ENCODE results near the gene GTF2H4.
"Not testable (repeated sequence)": the region's sequence is repeated elsewhere in the genome, so short reads cannot be mapped to it uniquely, and the experiment has no call there.

The GTF2H4 gene

GRCh38 chr6:30907758-30908591 lies at the start of gene GTF2H4:
TSS of gene GTF2H4 (plus strand) at chr6:30908207.
- TF ChIP-seq, protein P1, sequence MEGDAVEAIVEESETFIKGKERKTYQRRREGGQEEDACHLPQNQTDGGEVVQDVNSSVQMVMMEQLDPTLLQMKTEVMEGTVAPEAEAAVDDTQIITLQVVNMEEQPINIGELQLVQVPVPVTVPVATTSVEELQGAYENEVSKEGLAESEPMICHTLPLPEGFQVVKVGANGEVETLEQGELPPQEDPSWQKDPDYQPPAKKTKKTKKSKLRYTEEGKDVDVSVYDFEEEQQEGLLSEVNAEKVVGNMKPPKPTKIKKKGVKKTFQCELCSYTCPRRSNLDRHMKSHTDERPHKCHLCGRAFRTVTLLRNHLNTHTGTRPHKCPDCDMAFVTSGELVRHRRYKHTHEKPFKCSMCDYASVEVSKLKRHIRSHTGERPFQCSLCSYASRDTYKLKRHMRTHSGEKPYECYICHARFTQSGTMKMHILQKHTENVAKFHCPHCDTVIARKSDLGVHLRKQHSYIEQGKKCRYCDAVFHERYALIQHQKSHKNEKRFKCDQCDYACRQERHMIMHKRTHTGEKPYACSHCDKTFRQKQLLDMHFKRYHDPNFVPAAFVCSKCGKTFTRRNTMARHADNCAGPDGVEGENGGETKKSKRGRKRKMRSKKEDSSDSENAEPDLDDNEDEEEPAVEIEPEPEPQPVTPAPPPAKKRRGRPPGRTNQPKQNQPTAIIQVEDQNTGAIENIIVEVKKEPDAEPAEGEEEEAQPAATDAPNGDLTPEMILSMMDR (IDR thresholded peaks at IDR 0.05; ENCODE audit: insufficient read depth, low read depth, low read length, missing control alignments), result no peak
- peak; percentile 100 for DNase-seq (ENCODE audit: low read depth)
- H3K4me3 ChIP-seq (ENCODE audit: low read length), result peak within 1 kb of the TSS; percentile 97

DNA sequence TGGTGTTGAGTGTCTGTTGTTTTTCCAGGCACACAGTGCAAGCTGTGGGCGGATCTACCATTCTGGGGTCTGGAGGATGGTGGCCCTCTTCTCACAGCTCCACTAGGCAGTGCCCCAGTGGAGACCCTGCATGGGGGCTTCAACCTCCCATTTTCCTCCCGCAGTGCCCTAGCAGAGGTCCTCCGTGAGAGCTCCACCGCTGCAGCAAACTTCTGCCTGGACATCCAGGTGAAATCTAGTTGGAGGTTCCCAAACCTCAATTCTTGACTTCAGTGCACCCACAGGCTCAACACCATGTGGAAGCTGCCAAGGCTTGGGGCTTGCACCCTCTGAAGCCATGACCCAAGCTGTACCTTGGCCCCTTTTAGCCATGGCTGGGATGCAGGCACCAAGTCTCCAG lies 48.3 kb upstream of the GTF2H4 start:
- DNase-seq (ENCODE audit: low read depth); H3K4me3 ChIP-seq (ENCODE audit: low read length): not testable (repeated sequence)

- TF ChIP-seq, protein P1 (IDR thresholded peaks at IDR 0.05; ENCODE audit: insufficient read depth, low read depth, low read length, missing control alignments), result no peak
- no peak overlapping the region for H3K4me3 ChIP-seq (ENCODE audit: low read length)
- no peak for DNase-seq (ENCODE audit: low read depth)
Measured at GRCh38 chr6:30861257-30862048, 46.6 kb upstream of the GTF2H4 start.

GRCh38 chr6:30862156-30862875 lies 45.7 kb upstream of the GTF2H4 start:
- TF ChIP-seq, protein P1 (IDR thresholded peaks at IDR 0.05; ENCODE audit: insufficient read depth, low read depth, low read length, missing control alignments), result no peak
- no peak for DNase-seq (ENCODE audit: low read depth)
- H3K4me3 ChIP-seq (ENCODE audit: low read length), result no peak overlapping the region

- no peak overlapping the region for H3K4me3 ChIP-seq (ENCODE audit: low read length)
- no peak for DNase-seq (ENCODE audit: low read depth)
- TF ChIP-seq, protein P1 (IDR thresholded peaks at IDR 0.05; ENCODE audit: insufficient read depth, low read depth, low read length, missing control alignments), result no peak
Measured at GRCh38 chr6:30864325-30864724, 43.7 kb upstream of the GTF2H4 start.

DNA sequence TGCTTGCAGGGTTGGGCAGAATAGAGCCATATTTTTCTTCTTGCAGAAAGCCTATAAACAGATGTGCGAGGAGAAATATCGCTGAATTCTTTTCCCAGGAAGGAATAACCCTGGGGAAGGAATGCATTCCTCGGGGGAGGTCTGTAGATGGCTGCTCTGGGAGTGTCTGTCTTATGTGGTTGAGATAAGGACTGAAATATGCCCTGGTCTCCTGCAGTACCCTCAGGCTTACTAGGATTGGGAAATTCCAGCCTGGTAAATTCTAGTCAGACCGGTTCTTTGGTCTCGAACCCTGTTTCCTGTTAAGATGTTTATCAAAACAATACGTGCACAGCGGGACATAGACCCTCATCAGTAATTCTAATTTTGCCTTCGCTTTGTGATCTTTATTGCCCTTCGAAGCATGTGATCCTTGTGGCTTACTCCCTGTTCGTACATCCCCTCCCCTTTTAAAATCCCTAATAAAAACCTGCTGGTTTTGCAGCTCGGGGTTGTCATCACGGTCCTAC lies 38.7 kb upstream of the GTF2H4 start:
- not testable (repeated sequence) for DNase-seq (ENCODE audit: low read depth); H3K4me3 ChIP-seq (ENCODE audit: low read length)

DNA sequence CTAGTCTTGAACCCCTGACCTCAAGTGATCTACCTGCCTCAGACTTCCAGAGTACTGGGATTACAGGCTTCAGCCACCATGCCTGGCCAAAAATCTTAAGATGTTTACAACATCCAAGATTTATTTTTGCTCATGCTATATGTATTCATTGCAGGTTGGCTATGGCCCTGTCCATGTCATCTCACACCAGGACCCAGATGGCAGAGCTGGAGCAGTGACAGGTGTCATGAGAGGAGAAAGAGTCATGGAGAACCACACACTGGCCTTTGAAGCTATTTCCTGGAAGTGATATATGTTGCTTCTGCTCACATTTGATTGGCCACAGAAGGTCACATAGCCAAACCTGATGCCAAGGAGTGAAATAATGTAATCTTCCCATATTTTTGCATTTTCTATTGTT lies 37.5 kb upstream of the GTF2H4 start:
- TF ChIP-seq, protein P1 (IDR thresholded peaks at IDR 0.05; ENCODE audit: insufficient read depth, low read depth, low read length, missing control alignments), result no peak
- no peak for DNase-seq (ENCODE audit: low read depth)

More for the DNA sequence above, 37.5 kb upstream of the GTF2H4 start:
- H3K4me3 ChIP-seq (ENCODE audit: low read length), result no peak overlapping the region

Data from epithelial cell of esophagus (primary cell).